ENCODE measurements around the gene RASD2.

- TF ChIP-seq, protein P1, sequence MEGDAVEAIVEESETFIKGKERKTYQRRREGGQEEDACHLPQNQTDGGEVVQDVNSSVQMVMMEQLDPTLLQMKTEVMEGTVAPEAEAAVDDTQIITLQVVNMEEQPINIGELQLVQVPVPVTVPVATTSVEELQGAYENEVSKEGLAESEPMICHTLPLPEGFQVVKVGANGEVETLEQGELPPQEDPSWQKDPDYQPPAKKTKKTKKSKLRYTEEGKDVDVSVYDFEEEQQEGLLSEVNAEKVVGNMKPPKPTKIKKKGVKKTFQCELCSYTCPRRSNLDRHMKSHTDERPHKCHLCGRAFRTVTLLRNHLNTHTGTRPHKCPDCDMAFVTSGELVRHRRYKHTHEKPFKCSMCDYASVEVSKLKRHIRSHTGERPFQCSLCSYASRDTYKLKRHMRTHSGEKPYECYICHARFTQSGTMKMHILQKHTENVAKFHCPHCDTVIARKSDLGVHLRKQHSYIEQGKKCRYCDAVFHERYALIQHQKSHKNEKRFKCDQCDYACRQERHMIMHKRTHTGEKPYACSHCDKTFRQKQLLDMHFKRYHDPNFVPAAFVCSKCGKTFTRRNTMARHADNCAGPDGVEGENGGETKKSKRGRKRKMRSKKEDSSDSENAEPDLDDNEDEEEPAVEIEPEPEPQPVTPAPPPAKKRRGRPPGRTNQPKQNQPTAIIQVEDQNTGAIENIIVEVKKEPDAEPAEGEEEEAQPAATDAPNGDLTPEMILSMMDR (conservative IDR thresholded peaks at IDR 0.05 in 1 of 2, IDR thresholded peaks at IDR 0.05 in 1 of 2; ENCODE audit: low read depth in 1 of 2, low read length in 2 of 2) = no peak
- no peak for TF ChIP-seq EZH2 (IDR thresholded peaks at IDR 0.05; ENCODE audit: low read length, missing control alignments)
Measured at GRCh38 chr22:35509451-35509850, 31.2 kb upstream of the RASD2 start.

Data from fibroblast of lung (primary cell).